Naive thymus-derived CD4-positive, alpha-beta T cell (primary cell): ENCODE results near the gene TSC22D1. TPM values are rescaled to one million over a fixed set of nuclear protein-coding genes. Genes with fewer than 3 reads are reported as not detected.
"Not testable (repeated sequence)": the region's sequence is repeated elsewhere in the genome, so short reads cannot be mapped to it uniquely, and the experiment has no call there.

Source experiments
- ATAC-seq: fragments of 150-1000 bp; cut with Tn5 transposase; 2 replicates; pipeline ENCODE4 v1.10.0; 2021; ENCODE audit warnings: mild to moderate bottlenecking, moderate library complexity
- CTCF ChIA-PET: fragments of 350-600 bp; sonication (Branson Sonifier 250); formaldehyde crosslinking; loops from one replicate; lab custom pipeline; 2021; ENCODE audit warnings: antibody characterized with exemption; lab: Charles Lee
- POLR2A ChIA-PET: fragments of 350-600 bp; sonication (Branson Sonifier 250); formaldehyde crosslinking; loops from one replicate; lab custom pipeline; 2021; ENCODE audit warnings: antibody characterized with exemption, inconsistent platforms; lab: Charles Lee
- DNase-seq, 9 donors: peaks; one replicate each; pipeline versions ENCODE4 v3.0.0 to v3.0.0-alpha.2; 2020 to 2022; ENCODE audit warnings: mixed read lengths in 1 of 9
- H3K27ac ChIP-seq: one replicate; pipeline ENCODE4 v1.7.0; 2013; ENCODE audit warnings: mild to moderate bottlenecking, low read depth, low read length, moderate library complexity
- H3K27me3 ChIP-seq, 2 donors: one replicate each; pipeline ENCODE4 v1.7.0; 2013; ENCODE audit warnings: low read length in 2 of 2, mild to moderate bottlenecking in 2 of 2, moderate library complexity in 2 of 2; ENCODE audit not compliant: control insufficient read depth in 2 of 2, insufficient read depth in 2 of 2
- H3K36me3 ChIP-seq, 3 experiments: 1 replicate in 2 of 3; 2 replicates in 1 of 3; pipeline ENCODE4 v1.7.0; 2013; ENCODE audit warnings: low read length in 3 of 3, mild to moderate bottlenecking in 3 of 3, moderate library complexity in 1 of 3; ENCODE audit not compliant: insufficient read depth in 3 of 3, control insufficient read depth in 2 of 3
- H3K4me1 ChIP-seq, 2 donors: one replicate each; pipeline ENCODE4 v1.7.0; 2013; ENCODE audit warnings: low read length in 2 of 2, mild to moderate bottlenecking in 2 of 2, moderate library complexity in 1 of 2; ENCODE audit not compliant: control insufficient read depth in 2 of 2, insufficient read depth in 2 of 2
- H3K4me3 ChIP-seq: 2 replicates; pipeline ENCODE4 v1.7.0; 2013; ENCODE audit warnings: mild to moderate bottlenecking, low read length
- H3K9me3 ChIP-seq, 3 experiments: 1 replicate in 2 of 3; 2 replicates in 1 of 3; pipeline ENCODE4 v1.7.0; 2013; ENCODE audit warnings: low read length in 3 of 3; ENCODE audit not compliant: control insufficient read depth in 2 of 3
- H3K27ac Mint-ChIP-seq, 9 donors: one replicate each; pipeline ENCODE4 v1.8.0; 2020 to 2022; ENCODE audit warnings: mixed read lengths in 9 of 9, mild to moderate bottlenecking in 8 of 9, moderate library complexity in 5 of 9, inconsistent platforms in 2 of 9
- H3K27me3 Mint-ChIP-seq, 5 donors: one replicate each; pipeline ENCODE4 v1.8.0; 2021 to 2022; ENCODE audit warnings: mixed read lengths in 5 of 5, mild to moderate bottlenecking in 1 of 5
- H3K36me3 Mint-ChIP-seq, 5 donors: one replicate each; pipeline ENCODE4 v1.8.0; 2020 to 2022; ENCODE audit warnings: mixed read lengths in 5 of 5, mild to moderate bottlenecking in 3 of 5, inconsistent platforms in 1 of 5
- H3K4me1 Mint-ChIP-seq, 7 donors: one replicate each; pipeline ENCODE4 v1.8.0; 2020 to 2022; ENCODE audit warnings: mixed read lengths in 7 of 7, mild to moderate bottlenecking in 3 of 7, inconsistent platforms in 1 of 7
- H3K4me3 Mint-ChIP-seq, 10 donors: one replicate each; pipeline ENCODE4 v1.8.0; 2020 to 2022; ENCODE audit warnings: mild to moderate bottlenecking in 10 of 10, mixed read lengths in 10 of 10, moderate library complexity in 6 of 10, inconsistent platforms in 2 of 10
- H3K9me3 Mint-ChIP-seq, 11 donors: one replicate each; pipeline ENCODE4 v1.8.0; 2020 to 2022; ENCODE audit warnings: mixed read lengths in 11 of 11, mild to moderate bottlenecking in 4 of 11, inconsistent platforms in 1 of 11, moderate library complexity in 1 of 11
- intact Hi-C, 2 donors: fragments of 100-400 bp; cut with micrococcal nuclease; formaldehyde crosslinking; loops; one replicate each; pipeline ENCODE4 v1.15.1; 2023
- polyA plus RNA-seq, 2 donors: library from polyadenylated mRNA; unstranded; fragments of 300-500 nt; fragmentation: Illumina TruSeq; gene quantifications; one replicate each; pipeline ENCODE4 v1.2.3, GENCODE V29; 2021
- total RNA-seq, 6 experiments: library from RNA in 5 of 6; stranded (reverse) in 5 of 6; gene quantifications; 1 replicate in 5 of 6; 2 replicates in 1 of 6; pipeline ENCODE4 v1.2.3 and lab custom pipeline; 2021 to 2026

The TSC22D1 gene
- total and polyA plus RNA-seq, 7 experiments from 2014 or later: 5.7 to 38.7 (median 29.5) TPM

DNA sequence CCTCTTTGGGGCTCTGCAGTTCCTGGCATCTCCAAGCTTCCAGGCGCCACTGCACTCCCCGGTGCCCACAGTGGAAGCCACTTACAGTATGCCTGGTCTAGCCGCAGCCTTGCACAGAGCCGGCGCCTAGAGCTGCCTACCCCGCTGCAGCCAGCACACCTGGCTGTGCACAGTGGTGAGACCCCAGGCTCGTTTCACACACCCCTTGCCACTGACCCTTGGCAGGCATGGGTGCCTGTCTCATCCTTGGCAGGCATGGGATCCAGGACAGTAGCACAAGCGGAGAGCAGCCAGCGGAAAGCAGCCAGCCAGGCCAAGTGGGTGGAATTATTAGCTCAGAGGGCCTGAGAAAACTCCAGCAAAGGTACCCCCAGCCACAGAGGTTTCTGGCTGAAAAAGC, 116.5 kb downstream of the TSC22D1 start:
- Mint-ChIP-seq H3K27ac (no peak overlapping the region), H3K4me3 (no peak overlapping the region), H3K9me3 (peaks cover 0 to 2% (median 0%) of the 10 kb centered on the region in 11 donors), H3K27me3 (peaks cover 0 to 13% (median 0%) of the 10 kb centered on the region in 5 donors), H3K36me3 (peaks cover 0 to 16% (median 0%) of the 10 kb centered on the region in 5 donors), H3K4me1 (peaks cover 4 to 16% (median 11%) of the 10 kb centered on the region in 7 donors)
- no peaks in the 10 kb centered on the region for H3K4me1 ChIP-seq
- ChIA-PET POLR2A (no interaction called here), CTCF (no interaction called here)
- no peaks in the 10 kb centered on the region for H3K9me3 ChIP-seq
- H3K36me3 ChIP-seq: no peaks in the 10 kb centered on the region
- ATAC-seq (no peak), DNase-seq (no peak)
- no peak overlapping the region for H3K27ac ChIP-seq
- H3K27me3 ChIP-seq: no peaks in the 10 kb centered on the region
- intact Hi-C loops: no loop called here
- no peak overlapping the region for H3K4me3 ChIP-seq

DNA sequence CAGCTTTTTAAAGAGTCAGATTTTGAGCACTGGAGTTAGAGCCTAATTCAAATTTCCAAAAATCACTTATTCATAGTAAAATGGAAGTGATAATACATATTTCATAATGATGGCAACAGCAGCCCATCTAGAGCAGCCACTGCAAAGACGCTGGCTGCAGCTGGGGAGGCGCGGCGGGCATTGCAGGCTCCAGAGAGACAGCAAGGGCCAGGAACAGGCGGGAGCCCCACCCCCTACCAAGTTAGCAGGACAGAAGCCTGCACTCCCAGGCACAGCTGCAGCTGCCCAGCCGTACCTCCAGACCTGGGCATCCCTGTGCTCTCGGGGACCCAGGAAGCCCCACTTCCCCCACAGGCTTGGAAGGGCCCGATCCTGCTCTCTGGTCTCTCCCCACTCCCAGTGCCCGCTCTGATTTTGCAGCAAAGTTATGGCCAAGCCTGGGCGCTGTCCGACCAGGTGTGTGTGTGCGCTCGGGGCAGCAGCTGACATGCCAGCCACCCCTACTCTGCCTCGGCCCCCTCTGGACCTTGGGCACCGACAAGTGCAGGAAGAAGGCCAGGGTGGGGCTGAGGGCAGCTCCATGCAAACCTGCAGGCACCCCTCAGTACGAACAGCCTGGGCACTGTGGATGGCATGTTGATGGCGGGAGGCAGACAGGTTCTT, 117.7 kb downstream of the TSC22D1 start:
- ATAC-seq (no peak), DNase-seq (no peak)
- H3K27me3 ChIP-seq: no peaks in the 10 kb centered on the region
- Mint-ChIP-seq H3K27ac (no peak overlapping the region), H3K4me3 (peak overlapping the region in 2 of 10 donors; percentile 37 to 69), H3K27me3 (peaks cover 0 to 13% (median 0%) of the 10 kb centered on the region in 5 donors), H3K36me3 (peaks cover 0 to 16% (median 0%) of the 10 kb centered on the region in 5 donors), H3K9me3 (peaks cover 0 to 2% (median 0%) of the 10 kb centered on the region in 11 donors), H3K4me1 (peaks cover 4 to 16% (median 11%) of the 10 kb centered on the region in 7 donors)
- H3K4me1 ChIP-seq: no peaks in the 10 kb centered on the region
- H3K4me3 ChIP-seq: no peak overlapping the region
- no peaks in the 10 kb centered on the region for H3K36me3 ChIP-seq
- CTCF ChIA-PET: no interaction called here
- intact Hi-C loops: no loop called here
- no peaks in the 10 kb centered on the region for H3K9me3 ChIP-seq
- no peak overlapping the region for H3K27ac ChIP-seq
- POLR2A ChIA-PET: no interaction called here

- H3K9me3 ChIP-seq, H3K4me3 ChIP-seq, H3K4me1 ChIP-seq, DNase-seq, ATAC-seq, H3K27ac ChIP-seq, POLR2A ChIA-PET, H3K27ac Mint-ChIP-seq, H3K36me3 ChIP-seq, H3K9me3 Mint-ChIP-seq, H3K27me3 Mint-ChIP-seq, H3K4me3 Mint-ChIP-seq, H3K27me3 ChIP-seq, intact Hi-C loops: not testable (repeated sequence)
- CTCF ChIA-PET: interaction anchor here (0.6 kb wide), 1 partner anchor 17 kb away, joined by 3 read pairs; no protein-coding TSS in a partner anchor
- H3K4me1 Mint-ChIP-seq: peaks cover 4 to 13% (median 9%) of the 10 kb centered on the region in 7 donors
- H3K36me3 Mint-ChIP-seq: peaks cover 0 to 17% (median 0%) of the 10 kb centered on the region in 5 donors
Observed at GRCh38 chr13:44456212-44456611, 119.9 kb downstream of the TSC22D1 start.

GRCh38 chr13:44455769-44456168, 120.4 kb downstream of the TSC22D1 start:
- H3K9me3 Mint-ChIP-seq: peaks cover 0 to 2% (median 0%) of the 10 kb centered on the region in 11 donors
- no peaks in the 10 kb centered on the region for H3K27me3 ChIP-seq
- intact Hi-C loops: no loop called here
- H3K27ac Mint-ChIP-seq: no peak overlapping the region
- DNase-seq (no peak), ATAC-seq (no peak)
- H3K4me1 Mint-ChIP-seq: peaks cover 4 to 13% (median 8%) of the 10 kb centered on the region in 7 donors
- ChIA-PET CTCF (interaction anchor here (0.7 kb wide), 1 partner anchor 18 kb away, joined by 3 read pairs; no protein-coding TSS in a partner anchor), POLR2A (no interaction called here)
- H3K4me1 ChIP-seq: no peaks in the 10 kb centered on the region
- no peak overlapping the region for H3K4me3 ChIP-seq
- no peak overlapping the region for H3K4me3 Mint-ChIP-seq
- no peaks in the 10 kb centered on the region for H3K36me3 ChIP-seq
- H3K27ac ChIP-seq: no peak overlapping the region
- peaks cover 0 to 4% (median 0%) of the 10 kb centered on the region in 5 donors for H3K27me3 Mint-ChIP-seq
- peaks cover 0 to 21% (median 1%) of the 10 kb centered on the region in 5 donors for H3K36me3 Mint-ChIP-seq
- no peaks in the 10 kb centered on the region for H3K9me3 ChIP-seq

DNA sequence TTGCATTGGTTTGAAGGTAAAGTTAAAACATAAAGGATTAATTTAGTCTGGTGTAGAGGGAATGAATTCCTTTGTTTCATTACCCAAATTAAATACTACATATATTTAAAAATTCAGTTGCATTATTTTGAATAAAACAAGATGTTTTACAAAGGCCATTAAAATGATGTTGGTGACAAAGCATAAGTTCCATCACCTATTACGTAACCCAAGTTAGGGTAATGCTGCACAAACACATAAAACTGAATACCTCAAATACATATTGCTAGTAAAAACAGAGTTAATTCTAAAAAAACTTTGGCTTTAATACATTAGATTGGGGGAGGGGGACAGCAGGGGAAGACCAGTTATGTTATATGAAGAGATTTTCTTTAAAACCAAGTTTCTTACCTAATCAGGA, 122.2 kb downstream of the TSC22D1 start:
- H3K27ac Mint-ChIP-seq: no peak overlapping the region
- Histone ChIP-seq H3K9me3 (no peaks in the 10 kb centered on the region), H3K36me3 (no peaks in the 10 kb centered on the region), H3K27ac (no peak overlapping the region), H3K27me3 (no peaks in the 10 kb centered on the region), H3K4me3 (no peak overlapping the region), H3K4me1 (no peaks in the 10 kb centered on the region)
- POLR2A ChIA-PET: no interaction called here
- H3K9me3 Mint-ChIP-seq: peaks cover 0 to 2% (median 0%) of the 10 kb centered on the region in 11 donors
- intact Hi-C loops: no loop called here
- no peaks in the 10 kb centered on the region for H3K27me3 Mint-ChIP-seq
- CTCF ChIA-PET: no interaction called here
- peaks cover 0 to 17% (median 6%) of the 10 kb centered on the region in 5 donors for H3K36me3 Mint-ChIP-seq
- peaks cover 4 to 13% (median 7%) of the 10 kb centered on the region in 7 donors for H3K4me1 Mint-ChIP-seq
- no peak for ATAC-seq
- no peak for DNase-seq
- H3K4me3 Mint-ChIP-seq: no peak overlapping the region

DNA sequence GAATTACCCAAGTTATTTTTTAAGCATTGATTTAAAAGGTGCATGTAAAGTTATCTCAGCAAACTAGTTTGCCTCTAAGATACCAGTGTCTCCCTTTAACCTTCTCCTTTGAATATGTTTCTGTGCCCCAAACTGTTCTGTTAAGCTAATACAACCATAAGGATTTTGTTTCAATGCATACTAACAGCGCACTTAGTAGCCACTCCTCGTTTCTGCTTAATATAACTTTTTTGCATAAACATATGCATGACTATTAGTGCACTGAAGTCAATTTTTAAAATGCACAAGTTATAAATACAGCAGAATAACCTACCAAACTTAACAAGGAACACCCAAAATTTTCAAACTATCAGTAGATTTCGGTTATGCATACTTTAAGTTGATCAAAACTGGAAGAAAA, 123.1 kb downstream of the TSC22D1 start:
- intact Hi-C loops: no loop called here
- no peaks in the 10 kb centered on the region for H3K27me3 ChIP-seq
- no peak overlapping the region for H3K4me3 Mint-ChIP-seq
- no peaks in the 10 kb centered on the region for H3K4me1 ChIP-seq
- CTCF ChIA-PET: no interaction called here
- POLR2A ChIA-PET: no interaction called here
- ATAC-seq (no peak), DNase-seq (no peak)
- H3K9me3 ChIP-seq: no peaks in the 10 kb centered on the region
- no peak overlapping the region for H3K4me3 ChIP-seq
- H3K27ac ChIP-seq: no peak overlapping the region
- no peaks in the 10 kb centered on the region for H3K27me3 Mint-ChIP-seq
- peaks cover 0 to 2% (median 0%) of the 10 kb centered on the region in 11 donors for H3K9me3 Mint-ChIP-seq
- H3K27ac Mint-ChIP-seq: no peak overlapping the region
- peaks cover 3 to 8% (median 4%) of the 10 kb centered on the region in 7 donors for H3K4me1 Mint-ChIP-seq
- H3K36me3 ChIP-seq: no peaks in the 10 kb centered on the region
- H3K36me3 Mint-ChIP-seq: peaks cover 0 to 17% (median 6%) of the 10 kb centered on the region in 5 donors

DNA sequence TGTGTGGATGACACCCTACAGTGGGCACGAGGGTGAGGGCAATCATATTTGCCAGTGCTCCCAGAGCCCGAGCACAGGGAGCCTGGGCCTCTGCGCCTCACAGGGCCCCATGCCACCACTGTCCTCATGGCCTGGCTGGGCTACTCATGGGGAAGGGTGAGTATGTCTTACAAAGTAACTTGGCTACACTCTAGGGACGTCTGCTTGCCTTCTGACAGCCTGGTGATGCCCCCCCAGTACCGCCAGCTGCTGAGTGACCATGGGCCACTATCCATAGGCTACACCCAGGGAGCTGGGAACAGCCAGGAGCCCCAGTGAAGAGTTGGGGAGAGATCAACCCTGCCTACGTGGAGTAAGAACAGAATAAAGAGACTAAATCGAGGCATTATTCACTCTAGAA, 123.7 kb downstream of the TSC22D1 start:
- Histone ChIP-seq H3K27ac (no peak overlapping the region), H3K9me3 (no peaks in the 10 kb centered on the region), H3K27me3 (no peaks in the 10 kb centered on the region), H3K4me1 (no peaks in the 10 kb centered on the region), H3K36me3 (no peaks in the 10 kb centered on the region), H3K4me3 (no peak overlapping the region)
- ChIA-PET POLR2A (no interaction called here), CTCF (no interaction called here)
- intact Hi-C loops: no loop called here
- Mint-ChIP-seq H3K36me3 (peaks cover 0 to 17% (median 6%) of the 10 kb centered on the region in 5 donors), H3K27me3 (no peaks in the 10 kb centered on the region), H3K4me1 (peaks cover 0 to 4% (median 0%) of the 10 kb centered on the region in 7 donors), H3K27ac (no peak overlapping the region), H3K9me3 (peaks cover 0 to 2% (median 0%) of the 10 kb centered on the region in 11 donors), H3K4me3 (no peak overlapping the region)
- ATAC-seq: no peak
- DNase-seq: no peak
